ENCODE results near the gene CD99L2.

DNA sequence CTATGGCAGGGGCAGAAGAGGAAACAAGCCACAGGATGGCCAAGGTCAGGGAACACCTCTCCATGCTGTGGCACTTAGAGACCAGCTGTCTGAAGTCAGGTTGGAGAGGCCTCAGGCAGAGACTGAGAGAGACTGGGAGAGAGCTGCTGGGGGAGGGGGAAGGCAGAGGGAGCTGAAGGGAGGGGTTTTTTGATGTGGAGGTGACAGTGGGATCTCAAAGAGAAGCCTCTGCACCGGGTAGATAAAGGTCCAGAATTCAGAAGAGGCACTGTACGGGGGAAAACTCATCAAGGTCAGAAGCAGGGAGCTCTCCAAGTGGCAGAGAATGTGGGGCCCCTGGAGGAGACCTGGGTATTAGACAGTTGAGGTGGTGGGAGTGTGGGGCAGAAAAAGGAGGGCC lies 43.1 kb upstream of the CD99L2 start:
- no peak for TF ChIP-seq EZH2phosphoT487 (IDR thresholded peaks at IDR 0.05; ENCODE audit: insufficient read depth, low read depth)
- no peak for TF ChIP-seq EZH2 (IDR thresholded peaks at IDR 0.05; ENCODE audit: insufficient read depth, poor library complexity, severe bottlenecking)

Data from GM23248 (cell line).